DMS153 (cell line): ENCODE measurements around the gene RFNG.

Experiments
- DNase-seq: peaks from one replicate; lab custom pipeline; 2025; lab: John Stamatoyannopoulos, UW

RFNG gene

GRCh38 chr17:81999976-82000802 is 51.4 kb downstream of the RFNG start:
- no peak for DNase-seq

- no peak for DNase-seq
Observed at GRCh38 chr17:81999587-81999975, 52.0 kb downstream of the RFNG start.

GRCh38 chr17:81998691-81999438 is 52.7 kb downstream of the RFNG start:
- no peak for DNase-seq

- DNase-seq: no peak
Observed at GRCh38 chr17:81998212-81998611, 53.4 kb downstream of the RFNG start.
